GM21576 (cell line): ENCODE measurements around the gene TULP3.
A peak's percentile ranks its signal among the peaks of the same experiment; 100 is the strongest.
"Not testable (repeated sequence)": the region's sequence is repeated elsewhere in the genome, so short reads cannot be mapped to it uniquely, and the experiment has no call there.

Source experiments
- ATAC-seq: cut with Tn5 transposase; IDR thresholded peaks from one replicate; pipeline ENCODE4 v1.9.1; 2021; ENCODE audit warnings: mild to moderate bottlenecking, moderate library complexity; ENCODE audit not compliant: unreplicated experiment

The TULP3 gene, protein sequence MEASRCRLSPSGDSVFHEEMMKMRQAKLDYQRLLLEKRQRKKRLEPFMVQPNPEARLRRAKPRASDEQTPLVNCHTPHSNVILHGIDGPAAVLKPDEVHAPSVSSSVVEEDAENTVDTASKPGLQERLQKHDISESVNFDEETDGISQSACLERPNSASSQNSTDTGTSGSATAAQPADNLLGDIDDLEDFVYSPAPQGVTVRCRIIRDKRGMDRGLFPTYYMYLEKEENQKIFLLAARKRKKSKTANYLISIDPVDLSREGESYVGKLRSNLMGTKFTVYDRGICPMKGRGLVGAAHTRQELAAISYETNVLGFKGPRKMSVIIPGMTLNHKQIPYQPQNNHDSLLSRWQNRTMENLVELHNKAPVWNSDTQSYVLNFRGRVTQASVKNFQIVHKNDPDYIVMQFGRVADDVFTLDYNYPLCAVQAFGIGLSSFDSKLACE

DNA sequence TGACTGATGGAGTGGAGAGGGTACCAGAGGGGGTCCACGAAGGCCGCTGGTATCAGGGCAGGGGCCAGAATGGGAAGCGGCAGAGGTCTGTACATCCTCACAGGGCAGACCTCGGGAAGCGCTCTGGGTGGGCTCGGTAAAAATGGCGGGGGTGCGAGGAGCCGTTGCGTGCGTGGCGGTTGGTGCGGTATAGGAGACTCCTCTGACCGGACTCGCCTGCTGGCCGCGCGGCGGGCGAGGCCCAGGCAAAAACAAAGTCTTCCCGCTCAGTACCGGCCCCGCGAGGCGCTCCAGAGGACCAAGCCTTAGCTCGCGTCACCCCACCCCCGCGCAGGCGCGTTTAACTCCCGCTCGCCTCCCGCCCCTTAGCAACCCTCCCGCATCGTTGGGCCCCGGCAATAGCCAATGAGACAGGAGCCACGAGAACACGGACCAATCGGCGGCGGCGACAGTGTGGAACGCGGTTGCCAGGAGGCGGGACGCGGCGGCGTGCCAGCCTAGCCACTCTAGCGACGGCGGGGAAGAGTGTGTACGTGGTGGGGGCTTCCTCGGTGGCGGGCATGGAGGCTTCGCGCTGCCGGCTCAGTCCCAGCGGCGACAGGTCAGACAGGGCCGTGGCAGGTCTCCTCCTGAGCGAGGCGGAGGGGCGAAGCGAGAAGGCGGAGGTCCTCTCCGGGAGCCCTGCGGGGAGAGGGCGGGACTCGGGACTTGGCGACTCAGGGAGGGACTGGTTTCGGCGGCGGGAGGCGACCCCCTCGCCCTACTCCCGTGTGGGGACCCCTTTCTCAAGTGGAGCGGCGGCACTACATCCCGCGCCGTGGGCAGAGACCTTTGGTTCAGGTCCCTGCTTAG lies at the start of gene TULP3:
Gene TULP3, plus strand, starts transcription at position 504 of the 852 bp plus-strand sequence. Its CDS starts 57 bp downstream, at position 561.
- ATAC-seq: peak; percentile 98

DNA sequence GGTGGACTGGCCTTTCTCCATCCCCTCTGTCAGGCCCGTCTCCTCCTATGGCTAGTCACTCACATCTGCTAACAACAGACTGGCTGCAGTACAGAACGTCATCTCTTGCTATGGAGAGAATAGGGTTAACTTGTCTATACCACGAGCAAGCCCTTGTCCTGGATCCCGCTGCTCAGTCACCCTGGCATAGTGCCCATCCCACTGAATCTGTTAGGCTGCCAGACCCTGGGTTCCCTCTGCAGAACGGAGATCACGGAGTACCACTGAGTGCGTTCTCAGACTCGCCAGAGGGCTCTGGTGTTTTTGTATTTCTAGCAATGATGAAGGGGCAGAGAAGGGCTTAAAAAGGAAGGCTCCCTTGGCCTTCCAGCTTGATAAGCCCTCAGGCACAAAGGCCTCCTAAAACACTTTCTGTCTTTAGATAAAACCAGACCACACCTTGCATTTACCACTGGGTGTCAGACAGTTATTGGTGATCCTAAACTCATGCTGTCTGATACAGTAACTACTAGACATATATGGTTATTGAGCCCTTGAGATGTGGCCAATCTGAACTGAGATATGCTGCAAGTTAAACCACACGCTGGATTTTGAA lies 49.5 kb upstream of the TULP3 start:
- ATAC-seq: no peak

DNA sequence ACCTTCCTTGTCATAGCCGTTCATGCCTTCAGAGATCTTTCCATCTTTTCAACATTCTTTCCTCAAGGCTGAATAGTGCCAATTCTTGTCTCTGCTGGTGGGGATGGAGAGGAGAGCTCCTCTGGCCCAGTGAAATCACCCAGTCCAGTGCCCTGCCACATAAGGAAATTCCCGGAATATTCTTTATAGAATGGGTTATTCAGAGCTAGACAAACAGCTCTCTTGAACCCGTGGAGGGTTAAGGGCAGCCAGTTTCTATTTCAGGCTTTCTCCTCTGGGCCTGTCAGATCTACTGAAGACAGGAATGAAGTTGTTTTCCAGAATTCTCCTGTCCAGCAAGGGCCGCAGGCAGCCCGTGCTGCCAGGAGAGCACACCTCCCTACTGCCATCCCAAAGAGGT lies 47.7 kb upstream of the TULP3 start:
- no peak for ATAC-seq

DNA sequence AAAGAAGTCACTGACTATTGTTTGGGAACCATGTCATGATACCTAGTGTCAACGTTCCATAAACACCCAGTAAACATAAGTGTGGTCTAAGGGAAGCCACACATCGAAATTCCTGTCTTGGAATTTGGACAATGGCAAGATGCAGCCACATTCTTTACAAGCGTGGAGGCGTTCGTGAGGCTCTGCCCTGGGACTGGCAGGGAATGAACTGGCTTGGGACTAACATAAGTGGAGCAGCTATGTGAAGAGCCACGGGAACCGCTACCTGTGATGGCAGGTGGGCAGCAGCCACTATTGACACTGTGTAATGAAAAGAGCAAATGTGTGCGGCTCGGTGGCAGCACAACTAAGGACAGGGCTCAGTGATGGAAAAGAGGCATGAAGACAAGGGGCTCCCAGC lies 45.9 kb upstream of the TULP3 start:
- no peak for ATAC-seq

DNA sequence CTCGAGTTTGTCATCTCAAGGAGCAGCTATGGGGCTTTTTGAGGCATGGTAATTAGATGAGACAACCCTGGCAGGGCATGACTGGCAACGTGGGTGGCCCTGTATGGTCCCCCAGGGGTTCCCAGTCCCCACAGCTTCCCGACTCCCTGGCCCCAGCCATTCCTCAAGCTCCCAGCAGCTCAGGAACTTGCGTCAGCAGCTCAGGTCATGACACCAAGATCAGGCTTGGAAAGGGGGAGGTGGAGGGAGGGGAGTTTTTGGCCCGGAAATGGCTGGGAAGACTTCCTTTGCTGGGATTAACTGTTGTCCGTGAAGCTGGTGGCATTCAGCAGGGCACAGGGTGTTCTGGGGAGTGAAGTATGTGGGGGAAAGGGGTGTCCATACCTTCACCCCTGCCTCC lies 45.4 kb upstream of the TULP3 start:
- no peak for ATAC-seq

DNA sequence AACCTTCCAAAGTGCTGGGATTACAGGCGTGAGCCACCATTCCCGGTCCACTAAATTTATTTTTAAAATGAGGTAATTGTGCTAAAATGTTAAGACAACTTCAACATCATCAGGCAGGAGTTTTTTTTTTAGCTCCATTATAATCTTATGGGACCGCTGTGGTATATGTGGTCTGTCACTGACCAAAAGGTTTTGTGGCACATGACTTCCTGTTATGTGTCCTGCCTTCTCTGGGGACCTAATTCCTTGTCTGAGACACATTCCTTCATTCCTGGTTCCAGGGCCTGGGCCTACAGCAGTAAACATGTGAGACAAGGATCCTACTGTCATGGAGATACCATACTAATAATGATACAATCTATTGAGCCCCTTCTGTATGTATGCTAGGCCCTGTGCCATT lies 38.8 kb upstream of the TULP3 start:
- no peak for ATAC-seq

DNA sequence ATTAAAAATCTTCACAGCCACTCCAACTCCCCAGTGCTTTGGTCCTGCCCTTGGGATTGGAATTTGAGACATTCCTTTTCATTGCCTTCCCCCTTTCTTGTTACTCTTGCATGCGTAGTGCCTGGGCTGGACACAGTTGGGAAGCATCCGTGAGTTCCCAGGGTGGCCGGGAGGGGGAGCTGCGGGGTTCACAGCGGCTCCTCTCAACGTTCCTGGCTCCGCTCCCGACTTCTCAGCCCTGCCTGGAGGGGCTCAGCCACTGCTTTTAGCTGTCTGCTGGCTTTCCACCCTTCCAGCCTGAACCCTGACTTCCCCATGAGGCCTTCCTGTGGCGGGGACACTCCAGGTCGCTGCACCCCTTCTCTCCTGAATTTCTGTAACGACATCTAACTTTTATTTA lies 37.1 kb upstream of the TULP3 start:
- ATAC-seq: no peak

DNA sequence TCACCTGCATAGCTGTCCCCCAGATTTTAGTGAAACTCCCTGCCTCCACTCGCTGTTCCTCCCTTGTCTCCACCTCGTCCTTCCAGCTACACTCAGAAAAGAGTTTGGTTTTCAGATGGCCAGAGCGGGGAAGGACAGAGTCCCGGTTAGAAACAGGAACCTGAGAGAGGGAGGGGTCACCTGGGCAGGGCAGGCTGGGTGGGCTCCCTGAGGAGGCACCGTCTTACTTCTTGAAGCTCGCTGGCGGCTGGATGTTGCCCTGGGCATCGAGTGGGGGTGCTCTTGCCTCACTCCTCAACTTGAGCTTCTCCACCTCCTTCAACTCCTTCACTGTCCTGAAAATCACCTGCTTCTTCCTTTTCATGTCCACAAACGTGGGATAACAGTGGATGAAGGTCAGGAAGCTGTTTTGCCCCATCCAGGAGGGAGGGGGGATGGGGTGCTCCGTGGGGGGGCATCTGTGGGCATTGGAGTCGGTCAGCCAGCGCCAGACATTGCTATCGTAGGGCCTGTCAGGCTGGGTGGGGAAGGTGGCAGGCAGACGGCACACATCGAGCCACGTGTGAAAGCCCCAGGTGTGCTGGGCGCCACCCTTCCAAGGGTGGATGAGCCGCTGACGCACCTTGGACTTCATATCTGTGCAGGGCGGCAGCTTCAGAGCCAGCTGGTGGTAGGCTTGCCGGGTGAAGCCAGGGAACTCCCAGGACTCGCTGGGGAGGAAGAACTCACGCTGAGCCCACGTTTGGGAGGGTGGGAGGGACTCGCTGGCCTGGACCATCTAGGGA lies 35.8 kb upstream of the TULP3 start:
- no peak for ATAC-seq

DNA sequence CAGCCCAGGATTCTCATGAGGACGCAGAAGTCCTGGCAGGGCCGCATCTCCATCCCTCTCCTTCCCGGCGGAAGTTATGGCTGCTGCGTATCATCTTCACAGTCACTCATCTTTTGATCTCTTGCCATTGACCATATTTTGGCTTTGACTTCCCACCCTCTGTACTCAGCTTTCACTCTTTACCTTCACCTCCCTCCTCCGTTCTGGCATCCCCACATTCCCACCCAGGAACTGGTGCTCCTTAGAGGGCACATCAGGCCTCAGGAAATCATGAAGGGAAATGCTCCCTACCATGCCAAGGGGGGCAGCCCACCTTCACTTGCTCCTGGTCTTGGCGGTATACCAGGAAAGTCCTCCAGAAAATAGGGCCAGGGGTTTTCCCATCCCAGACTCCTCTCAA lies 35.1 kb upstream of the TULP3 start:
- no peak for ATAC-seq

DNA sequence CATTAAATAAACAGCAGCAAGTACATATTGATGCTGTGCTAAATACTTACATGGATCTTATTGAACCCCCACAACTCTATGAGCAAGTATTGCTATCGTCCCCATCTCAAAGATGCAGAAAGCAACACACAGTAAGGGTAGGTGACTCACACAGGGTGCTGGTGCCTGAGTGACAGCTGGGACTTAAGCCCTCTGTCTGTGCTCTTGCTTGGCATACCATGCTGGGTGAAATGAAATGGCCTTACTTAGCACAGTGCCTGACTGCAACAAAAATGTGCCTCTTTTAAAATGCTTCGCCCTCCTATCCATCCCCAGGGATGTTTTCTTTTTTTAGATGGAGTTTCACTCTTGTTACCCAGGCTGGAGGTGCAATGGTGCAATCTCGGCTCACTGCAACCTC lies 34.6 kb upstream of the TULP3 start:
- no peak for ATAC-seq

DNA sequence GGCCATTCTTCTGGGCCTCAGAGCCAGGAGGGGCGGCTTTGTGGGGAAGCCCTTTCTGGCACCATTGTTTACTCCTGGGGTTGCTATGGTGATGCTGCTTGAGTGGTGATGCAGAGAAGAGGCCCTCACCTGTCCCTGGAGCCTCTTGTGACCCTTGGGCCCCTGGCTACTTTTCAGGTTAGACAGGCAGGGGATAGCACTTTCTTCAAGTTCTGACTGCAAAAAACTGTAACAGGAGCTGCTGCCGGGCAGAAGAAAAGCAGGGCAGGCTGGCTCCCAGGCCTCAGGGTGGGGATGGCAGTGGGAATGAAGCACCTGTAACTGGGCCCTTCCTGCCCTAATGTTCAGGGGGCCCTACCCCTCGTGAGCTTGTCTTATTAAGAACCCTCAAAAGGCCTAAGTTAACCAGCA lies 33.7 kb upstream of the TULP3 start, which contains the start of gene TEX52:
Gene TEX52, minus strand, starts transcription at position 19 of the 411 bp plus-strand sequence. Its CDS starts 13 bp downstream, at position 6.
- ATAC-seq: no peak

DNA sequence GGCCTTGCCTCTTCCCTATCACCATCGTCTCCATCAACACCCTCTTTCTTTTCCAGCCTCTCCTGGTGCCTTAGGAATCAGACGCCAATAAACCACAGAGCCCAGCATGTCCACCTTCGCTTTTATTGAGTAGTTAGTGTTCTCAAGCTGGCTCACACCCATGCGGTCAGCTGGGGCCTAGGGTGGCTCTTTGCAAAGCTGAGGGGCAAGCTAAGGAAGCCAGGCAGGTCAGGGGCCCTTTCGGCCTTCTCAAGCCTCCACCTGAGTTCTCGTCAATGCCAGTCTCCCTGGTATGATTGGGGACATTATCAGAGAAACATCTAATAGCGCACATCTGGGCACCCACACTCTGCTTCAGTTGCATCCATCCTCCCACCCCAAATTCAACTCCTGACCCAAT lies 33.1 kb upstream of the TULP3 start:
- ATAC-seq: no peak

DNA sequence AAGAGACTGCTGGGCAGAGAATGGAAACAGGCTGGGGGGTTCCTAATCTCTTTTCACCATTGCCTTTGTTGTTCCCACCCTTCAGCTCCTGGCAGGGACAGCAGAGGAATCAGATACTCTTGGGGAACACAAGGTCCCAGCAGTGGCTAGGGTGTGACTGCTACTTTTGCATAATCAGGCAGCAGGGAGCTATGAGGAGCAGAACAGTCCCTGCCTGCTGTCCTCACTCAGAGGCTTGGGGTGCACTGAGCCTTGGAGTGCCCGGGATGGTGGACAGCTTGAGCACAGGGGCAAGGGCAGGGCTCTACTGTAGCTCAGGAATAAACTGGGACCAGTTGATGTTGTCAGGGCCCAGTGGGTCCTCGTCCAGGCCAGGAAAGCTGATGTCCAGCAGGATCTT lies 32.4 kb upstream of the TULP3 start:
- no peak for ATAC-seq

DNA sequence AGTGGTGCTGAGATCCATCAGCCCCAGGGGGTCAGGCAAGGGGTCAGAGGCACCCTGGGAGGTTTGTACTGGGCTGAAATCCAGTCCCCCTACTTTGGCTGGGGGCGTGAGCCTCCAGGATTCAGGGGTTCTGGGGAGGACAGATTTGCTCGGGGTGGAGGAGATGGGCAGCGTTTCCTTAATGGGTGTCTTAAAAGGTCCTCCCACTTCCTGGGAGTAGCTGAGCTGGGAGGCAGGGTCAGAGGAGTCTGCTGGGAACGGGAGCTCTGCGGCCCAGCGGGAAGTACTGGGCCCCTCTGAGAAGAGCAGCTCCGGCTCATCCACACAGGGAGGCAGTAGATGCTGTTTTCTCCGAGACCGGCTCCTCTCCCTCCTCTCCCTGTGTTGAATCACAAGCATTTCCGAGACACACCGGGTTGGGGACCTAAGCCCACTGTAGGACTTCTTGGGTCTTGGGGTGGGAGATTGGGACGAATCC lies 31.7 kb upstream of the TULP3 start:
- no peak for ATAC-seq

DNA sequence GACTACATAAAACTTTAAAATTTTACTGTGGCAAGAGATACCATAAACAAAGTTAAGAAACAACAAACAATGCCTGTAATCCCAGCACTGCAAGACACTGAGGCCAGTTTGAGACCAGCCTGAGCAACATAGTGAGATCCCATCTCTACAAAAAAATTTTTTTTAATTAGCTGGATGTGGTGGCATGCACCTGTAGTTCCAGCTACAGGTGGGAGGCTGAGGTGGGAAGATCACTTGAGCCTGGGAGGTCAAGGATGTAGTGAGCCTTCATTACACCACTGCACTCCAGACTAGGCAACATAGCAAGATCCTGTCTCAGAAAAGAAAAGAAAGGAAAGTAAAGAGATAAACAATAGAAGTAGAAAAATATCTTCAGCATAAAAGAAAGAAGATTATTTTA lies 30.5 kb upstream of the TULP3 start:
- ATAC-seq: no peak

DNA sequence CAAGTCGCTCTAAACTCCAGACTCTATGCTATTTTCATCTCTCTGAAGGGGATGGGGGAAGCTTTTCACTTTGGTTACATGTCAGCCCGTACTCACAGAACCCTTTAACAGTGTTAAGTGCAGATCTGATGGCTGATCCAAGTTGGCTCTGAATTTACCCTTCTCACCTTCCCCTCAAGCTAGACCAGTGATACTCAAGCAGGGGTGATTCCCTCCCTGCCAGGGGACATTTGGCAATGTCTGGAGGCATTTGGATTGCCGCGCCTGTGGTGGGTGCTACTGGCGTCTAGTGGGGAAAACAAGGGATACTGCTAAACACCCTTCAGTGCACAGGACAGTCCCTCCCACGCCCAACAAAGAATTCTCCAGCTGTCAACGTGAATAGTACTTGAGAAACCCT lies 27.8 kb upstream of the TULP3 start:
- no peak for ATAC-seq

DNA sequence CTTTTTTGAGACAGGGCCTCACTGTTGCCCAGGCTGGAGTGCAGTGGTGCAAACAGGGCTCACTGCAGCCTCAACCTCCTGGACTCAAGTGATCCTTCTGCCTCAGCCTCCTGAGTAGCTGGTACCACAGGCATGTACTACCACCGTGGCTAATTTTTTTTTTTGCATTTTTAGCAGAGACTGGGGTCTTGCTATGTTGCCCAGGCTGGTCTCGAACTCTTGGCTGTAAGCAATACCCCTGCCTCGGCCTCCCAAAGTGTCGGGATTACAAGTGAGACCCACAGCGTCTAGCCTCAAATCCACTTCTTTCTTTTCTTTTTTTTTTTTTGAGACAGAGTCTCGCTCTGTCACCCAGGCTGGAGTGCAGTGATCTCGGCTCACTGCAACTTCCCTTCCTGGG lies 27.3 kb upstream of the TULP3 start:
- ATAC-seq: not testable (repeated sequence)

DNA sequence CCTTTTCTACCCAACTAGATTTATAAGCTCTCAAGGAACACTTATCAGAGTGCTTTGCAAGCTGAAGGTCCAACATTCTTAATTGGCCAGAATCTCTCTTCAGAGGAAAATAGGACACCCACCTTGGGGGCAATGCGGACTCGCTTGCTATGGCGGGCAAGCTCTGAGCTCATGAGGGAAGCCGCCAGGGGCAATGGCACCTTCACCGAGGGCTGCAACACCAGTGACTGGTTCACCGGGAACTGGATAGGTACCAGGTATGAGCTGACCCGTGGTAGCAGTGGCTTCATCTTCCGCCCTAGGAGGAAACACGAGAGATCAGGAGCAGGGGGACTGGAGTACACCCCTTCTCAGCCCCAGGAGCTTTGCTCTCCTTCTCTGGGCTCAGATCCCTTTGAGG lies 26.5 kb upstream of the TULP3 start:
- no peak for ATAC-seq

DNA sequence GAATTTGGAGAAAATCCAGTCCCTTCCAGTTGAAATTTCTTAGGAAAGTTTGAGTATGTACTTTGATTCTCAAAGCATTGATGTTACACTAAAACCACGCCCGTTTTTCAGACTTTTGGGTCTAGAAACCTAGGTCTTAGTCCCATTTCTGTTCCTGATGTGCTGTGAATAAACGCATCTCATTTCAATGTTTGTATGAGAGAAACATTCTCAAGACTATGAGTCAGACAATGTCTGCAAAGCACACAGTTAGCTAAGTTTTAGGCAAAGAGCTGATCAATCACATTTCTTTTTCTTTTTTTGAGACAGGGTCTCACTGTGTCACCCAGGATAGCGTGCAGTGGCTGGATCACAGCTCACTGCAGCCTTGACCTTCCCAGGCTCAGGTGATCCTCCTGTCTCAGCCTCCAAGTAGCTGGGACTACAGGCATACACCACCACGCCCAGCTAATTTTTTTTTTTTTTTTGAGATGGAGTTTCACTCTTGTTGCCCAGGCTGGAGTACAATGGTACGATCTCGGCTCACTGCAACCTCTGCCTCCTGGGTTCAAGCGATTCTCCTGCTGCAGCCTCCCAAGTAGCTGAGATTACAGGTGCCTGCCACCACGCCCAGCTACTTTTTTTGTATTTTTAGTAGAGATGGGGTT lies 21.6 kb upstream of the TULP3 start:
- not testable (repeated sequence) for ATAC-seq

DNA sequence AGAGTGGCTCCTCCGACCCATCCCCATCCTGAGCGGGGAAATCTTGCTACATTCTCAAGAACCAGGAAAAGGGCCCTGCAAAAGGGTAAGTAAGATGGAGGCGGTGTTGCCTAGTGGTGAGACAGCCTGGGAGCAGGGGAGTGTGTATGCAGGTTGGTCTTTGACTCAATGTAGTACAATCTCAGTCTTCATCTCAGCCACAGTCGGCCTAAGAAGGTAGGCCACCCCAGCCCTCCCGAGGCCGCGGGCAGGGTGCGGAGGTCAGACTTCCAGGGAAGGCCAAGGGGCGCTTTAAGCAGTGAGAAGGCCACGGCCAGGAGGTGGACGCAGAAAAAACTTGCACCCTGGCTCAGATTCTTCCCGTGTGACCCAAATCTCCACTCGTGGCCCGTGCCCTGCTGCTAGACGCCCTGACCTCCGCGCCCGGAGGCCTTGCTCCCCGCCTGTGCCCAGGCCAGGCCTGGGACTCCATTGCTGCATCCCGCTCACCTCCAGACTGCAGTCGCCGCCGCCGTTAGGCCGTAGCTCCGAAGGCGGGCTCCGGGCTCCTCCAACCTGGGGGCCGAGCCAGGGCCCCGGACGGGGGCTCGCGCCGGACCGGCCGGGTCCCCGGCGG lies 14.2 kb upstream of the TULP3 start:
- ATAC-seq: peak; percentile 30
